OCI-LY7 (cell line): ENCODE data around the gene INHA. TPM values are rescaled to one million over a fixed set of nuclear protein-coding genes. Genes with fewer than 3 reads are reported as not detected.
A peak's percentile ranks its signal among the peaks of the same experiment; 100 is the strongest.

Experiments
- BruUV-seq: library from RNA; stranded (reverse); fragments of 400-500 nt; replicated peaks from 2 replicates; lab custom pipeline; 2021; lab: Mats Ljungman, UMichigan
- CTCF ChIA-PET: fragments of 300-600 bp; sonication (Branson Sonifier 250); formaldehyde crosslinking; loops from one replicate; lab custom pipeline; 2022; ENCODE audit warnings: antibody characterized with exemption; ENCODE audit not compliant: unreplicated experiment; lab: Charles Lee
- POLR2A ChIA-PET: fragments of 300-600 bp; sonication (Branson Sonifier 250); formaldehyde crosslinking; loops from one replicate; lab custom pipeline; 2022; ENCODE audit warnings: antibody characterized with exemption; lab: Charles Lee
- DNase-seq: peaks from one replicate; pipeline ENCODE4 v3.0.0-alpha.2; 2015; ENCODE audit warnings: low spot score
- H2AFZ ChIP-seq: fragments of 200-600 bp; sonication (generic), shearing (Covaris generic); 2 replicates; pipeline ENCODE4 v1.6.1; 2014; ENCODE audit warnings: mild to moderate bottlenecking, antibody characterized with exemption, low read length, moderate library complexity
- H3K27ac ChIP-seq: fragments of 200-600 bp; sonication (generic); 2 replicates; pipeline ENCODE4 v1.5.1; 2014; ENCODE audit warnings: mixed run types, low read depth, mild to moderate bottlenecking, moderate library complexity, low read length, inconsistent platforms; ENCODE audit not compliant: poor library complexity, severe bottlenecking
- H3K36me3 ChIP-seq: fragments of 200-600 bp; sonication (generic); 2 replicates; pipeline ENCODE4 v1.6.1; 2014; ENCODE audit warnings: mild to moderate bottlenecking, antibody characterized with exemption, low read length, moderate library complexity, mixed read lengths; ENCODE audit not compliant: insufficient read depth
- H3K4me1 ChIP-seq: fragments of 200-600 bp; sonication (generic); 2 replicates; pipeline ENCODE4 v1.5.1; 2014; ENCODE audit warnings: mild to moderate bottlenecking, low read length; ENCODE audit not compliant: insufficient read depth, poor library complexity, severe bottlenecking
- H3K4me2 ChIP-seq: fragments of 200-600 bp; sonication (generic); 2 replicates; pipeline ENCODE4 v1.6.1; 2014; ENCODE audit warnings: mild to moderate bottlenecking, low read length
- H3K4me3 ChIP-seq: fragments of 200-600 bp; sonication (generic); 2 replicates; pipeline ENCODE4 v1.5.1; 2014; ENCODE audit warnings: mild to moderate bottlenecking, low read depth, low read length; ENCODE audit not compliant: poor library complexity, severe bottlenecking
- H3K79me2 ChIP-seq: fragments of 200-600 bp; sonication (generic); 2 replicates; pipeline ENCODE4 v1.6.1; 2016; ENCODE audit warnings: low read depth, mild to moderate bottlenecking, low read length, moderate library complexity, mixed read lengths; ENCODE audit not compliant: insufficient read depth
- H3K9me2 ChIP-seq: fragments of 200-600 bp; sonication (generic); 2 replicates; pipeline ENCODE4 v1.6.1; 2016; ENCODE audit warnings: mild to moderate bottlenecking, low read length, mixed read lengths; ENCODE audit not compliant: insufficient read depth
- H3K9me3 ChIP-seq: fragments of 200-600 bp; sonication (generic); 2 replicates; pipeline ENCODE4 v1.6.1; 2014; ENCODE audit warnings: mild to moderate bottlenecking, mixed run types, low read length, mixed read lengths
- H4K20me1 ChIP-seq: fragments of 200-600 bp; sonication (generic); 2 replicates; pipeline ENCODE4 v1.6.1; 2014; ENCODE audit warnings: mild to moderate bottlenecking, antibody characterized with exemption, low read length, moderate library complexity, mixed read lengths; ENCODE audit not compliant: insufficient read depth
- CTCF ChIP-seq: fragments of 200-600 bp; sonication (generic); conservative IDR thresholded peaks from 2 replicates; pipeline ENCODE4 v1.5.1; 2014; ENCODE audit warnings: mild to moderate bottlenecking, antibody characterized with exemption, low read length, moderate library complexity, mixed read lengths
- EZH2phosphoT487 ChIP-seq: fragments of 200-600 bp; sonication (generic); IDR thresholded peaks from 2 replicates; pipeline ENCODE4 v1.6.1; 2018; ENCODE audit warnings: low read depth, borderline replicate concordance, mild to moderate bottlenecking, mixed run types, antibody characterized with exemption, low read length, moderate library complexity, mixed read lengths
- intact Hi-C: fragments of 100-400 bp; cut with micrococcal nuclease; formaldehyde crosslinking; loops from one replicate; pipeline ENCODE4 v1.10.0; 2022; ENCODE audit not compliant: unreplicated experiment
- total RNA-seq, 2 experiments: library from RNA; depleted of rRNA in 1 of 2; stranded (reverse); fragments of >200 nt in 1 of 2; shearing (Covaris generic) in 1 of 2; gene quantifications; 2 replicates each; pipeline ENCODE4 v1.2.3, GENCODE V29; 2014 to 2022

Gene INHA
- total RNA-seq, 2 experiments from 2014 or later = not detected

- Histone ChIP-seq H3K36me3 (no peaks in the 10 kb centered on the region), H3K9me3 (no peaks in the 10 kb centered on the region), H2AFZ (no peak overlapping the region), H3K4me3 (no peak overlapping the region), H4K20me1 (no peaks in the 10 kb centered on the region), H3K79me2 (no peaks in the 10 kb centered on the region), H3K27ac (no peak overlapping the region), H3K4me1 (no peaks in the 10 kb centered on the region), H3K9me2 (no peaks in the 10 kb centered on the region), H3K4me2 (no peak overlapping the region)
- POLR2A ChIA-PET = interaction anchor here (0.6 to 0.7 kb wide), 2 partner anchors 310 to 1037 kb away, joined by 3 to 4 read pairs; no protein-coding TSS in a partner anchor
- no TSS peak for BruUV-seq
- DNase-seq = no peak
- CTCF ChIA-PET = no interaction called here
- TF ChIP-seq CTCF (no peak), EZH2phosphoT487 (no peak)
- intact Hi-C loops = no loop called here
Observed at GRCh38 chr2:219559156-219559915, 12.8 kb upstream of the INHA start.

GRCh38 chr2:219560037-219560892, 11.8 kb upstream of the INHA start:
- no peak overlapping the region for H3K4me3 ChIP-seq
- peak; percentile 74 for TF ChIP-seq CTCF
- no peak for TF ChIP-seq EZH2phosphoT487
- POLR2A ChIA-PET = interaction anchor here (0.6 to 0.7 kb wide), 2 partner anchors 311 to 1038 kb away, joined by 3 to 4 read pairs; no protein-coding TSS in a partner anchor
- BruUV-seq = no TSS peak
- no peaks in the 10 kb centered on the region for H3K36me3 ChIP-seq
- no peaks in the 10 kb centered on the region for H4K20me1 ChIP-seq
- H3K27ac ChIP-seq = no peak overlapping the region
- H3K79me2 ChIP-seq = no peaks in the 10 kb centered on the region
- H3K4me1 ChIP-seq = no peaks in the 10 kb centered on the region
- no peaks in the 10 kb centered on the region for H3K9me2 ChIP-seq
- peak; percentile 30 for DNase-seq
- no peak overlapping the region for H3K4me2 ChIP-seq
- CTCF ChIA-PET = interaction anchor here (0.5 kb wide), 1 partner anchor 458 kb away, joined by 3 read pairs; no protein-coding TSS in a partner anchor
- no peaks in the 10 kb centered on the region for H3K9me3 ChIP-seq
- no peak overlapping the region for H2AFZ ChIP-seq
- intact Hi-C loops = no loop called here
